Activated naive CD8-positive, alpha-beta T cell treated with anti-CD3 and anti-CD28 coated beads, Interleukin-2, amount 50 U/mL, for 16 hours (primary cell): Measurements from ENCODE around the gene FCGR3B.
"Not testable (repeated sequence)": the region's sequence is repeated elsewhere in the genome, so short reads cannot be mapped to it uniquely, and the experiment has no call there.

ENCODE experiments used
- DNase-seq: peaks from one replicate; pipeline ENCODE4 v3.0.0-alpha.2; 2020; ENCODE audit warnings: low read depth, low spot score

FCGR3B gene

GRCh38 chr1:161631076-161631475 is at the start of gene FCGR3B:
TSS of gene FCGR3B (minus strand) at chr1:161631176. CDS start at chr1:161631094, 82 bp downstream.
- no peak for DNase-seq

- DNase-seq, result no peak
These were observed 47.5 kb upstream of the FCGR3B start for GRCh38 chr1:161678500-161678899.

- no peak for DNase-seq
These were observed 46.1 kb upstream of the FCGR3B start for GRCh38 chr1:161676958-161677689.

GRCh38 chr1:161676441-161676840 is 45.5 kb upstream of the FCGR3B start:
- no peak for DNase-seq

GRCh38 chr1:161674908-161675307 is 43.9 kb upstream of the FCGR3B start:
- not testable (repeated sequence) for DNase-seq

GRCh38 chr1:161674447-161674846 is 43.5 kb upstream of the FCGR3B start:
- DNase-seq, result not testable (repeated sequence)

GRCh38 chr1:161673437-161673836 is 42.5 kb upstream of the FCGR3B start:
- DNase-seq, result not testable (repeated sequence)

- DNase-seq, result not testable (repeated sequence)
These were observed 40.4 kb upstream of the FCGR3B start for GRCh38 chr1:161671045-161672020.

GRCh38 chr1:161664689-161665088 is 33.7 kb upstream of the FCGR3B start:
- DNase-seq, result not testable (repeated sequence)

- DNase-seq, result not testable (repeated sequence)
These were observed 32.6 kb upstream of the FCGR3B start for GRCh38 chr1:161663569-161663968.

GRCh38 chr1:161662684-161663339 is 31.8 kb upstream of the FCGR3B start, which contains the start of gene FCGR2B:
TSS of gene FCGR2B (plus strand) at chr1:161663143. CDS start at chr1:161663242, 99 bp downstream.
- not testable (repeated sequence) for DNase-seq

- not testable (repeated sequence) for DNase-seq
These were observed 30.8 kb upstream of the FCGR3B start for GRCh38 chr1:161661660-161662311.

GRCh38 chr1:161658524-161658923 is 27.5 kb upstream of the FCGR3B start:
- DNase-seq, result not testable (repeated sequence)

GRCh38 chr1:161653971-161654370 is 23.0 kb upstream of the FCGR3B start:
- DNase-seq, result not testable (repeated sequence)

- not testable (repeated sequence) for DNase-seq
These were observed 22.6 kb upstream of the FCGR3B start for GRCh38 chr1:161653541-161653940.

GRCh38 chr1:161647507-161648360 is 16.8 kb upstream of the FCGR3B start:
- not testable (repeated sequence) for DNase-seq

GRCh38 chr1:161644855-161645254 is 13.9 kb upstream of the FCGR3B start:
- DNase-seq, result not testable (repeated sequence)

- DNase-seq, result not testable (repeated sequence)
These were observed 12.7 kb upstream of the FCGR3B start for GRCh38 chr1:161643481-161644208.

GRCh38 chr1:161642697-161643096 is 11.7 kb upstream of the FCGR3B start:
- not testable (repeated sequence) for DNase-seq
